CD4-positive, alpha-beta T cell treated with Interleukin-21 for 1 hour (primary cell): ENCODE data around the gene HOXB3.
A peak's percentile ranks its signal among the peaks of the same experiment; 100 is the strongest.

Experiments
- DNase-seq: peaks from one replicate; pipeline ENCODE4 v3.0.0-alpha.2; 2020

The HOXB3 gene

GRCh38 chr17:48596735-48597527 is 6.9 kb upstream of the HOXB3 start:
- DNase-seq = no peak

GRCh38 chr17:48596000-48596734 is 6.1 kb upstream of the HOXB3 start:
- no peak for DNase-seq

- DNase-seq = no peak
Measured at GRCh38 chr17:48595278-48595999, 5.4 kb upstream of the HOXB3 start.

- no peak for DNase-seq
Measured at GRCh38 chr17:48594538-48595277, 4.7 kb upstream of the HOXB3 start.

GRCh38 chr17:48593840-48594537 is 3.9 kb upstream of the HOXB3 start:
- peak; percentile 82 for DNase-seq

GRCh38 chr17:48593126-48593829 is 3.2 kb upstream of the HOXB3 start, which contains the start of gene HOXB5:
Gene HOXB5, minus strand, starts transcription at chr17:48593779. Its CDS starts 97 bp downstream, at chr17:48593682.
- no peak for DNase-seq

- no peak for DNase-seq
Measured at GRCh38 chr17:48592577-48592976, 2.5 kb upstream of the HOXB3 start.

- DNase-seq = no peak
Measured at GRCh38 chr17:48592057-48592514, 2.0 kb upstream of the HOXB3 start.

- DNase-seq = no peak
Measured at GRCh38 chr17:48591255-48592056, 1.4 kb upstream of the HOXB3 start.

- DNase-seq = no peak
Measured at GRCh38 chr17:48590607-48591161, 643 bp upstream of the HOXB3 start.

GRCh38 chr17:48589060-48589830 is 796 bp downstream of the HOXB3 start:
- no peak for DNase-seq

- DNase-seq = no peak
Measured at GRCh38 chr17:48588528-48588927, 1.5 kb downstream of the HOXB3 start.

- no peak for DNase-seq
Measured at GRCh38 chr17:48588074-48588415, 2.0 kb downstream of the HOXB3 start.

GRCh38 chr17:48587276-48588073 is 2.6 kb downstream of the HOXB3 start:
- no peak for DNase-seq

- DNase-seq = no peak
Measured at GRCh38 chr17:48586355-48587258, 3.4 kb downstream of the HOXB3 start.

GRCh38 chr17:48584223-48584741 is 5.8 kb downstream of the HOXB3 start:
- no peak for DNase-seq

GRCh38 chr17:48583708-48584222 is 6.3 kb downstream of the HOXB3 start:
- no peak for DNase-seq
